ENCODE measurements around the gene ICE2. TPM values are rescaled to one million over a fixed set of nuclear protein-coding genes. Genes with fewer than 3 reads are reported as not detected.

ICE2 gene
- total and polyA plus RNA-seq, 2 of the 4 experiments (the other 2 are of a cell fraction): 14.7 to 21.1 TPM

DNA sequence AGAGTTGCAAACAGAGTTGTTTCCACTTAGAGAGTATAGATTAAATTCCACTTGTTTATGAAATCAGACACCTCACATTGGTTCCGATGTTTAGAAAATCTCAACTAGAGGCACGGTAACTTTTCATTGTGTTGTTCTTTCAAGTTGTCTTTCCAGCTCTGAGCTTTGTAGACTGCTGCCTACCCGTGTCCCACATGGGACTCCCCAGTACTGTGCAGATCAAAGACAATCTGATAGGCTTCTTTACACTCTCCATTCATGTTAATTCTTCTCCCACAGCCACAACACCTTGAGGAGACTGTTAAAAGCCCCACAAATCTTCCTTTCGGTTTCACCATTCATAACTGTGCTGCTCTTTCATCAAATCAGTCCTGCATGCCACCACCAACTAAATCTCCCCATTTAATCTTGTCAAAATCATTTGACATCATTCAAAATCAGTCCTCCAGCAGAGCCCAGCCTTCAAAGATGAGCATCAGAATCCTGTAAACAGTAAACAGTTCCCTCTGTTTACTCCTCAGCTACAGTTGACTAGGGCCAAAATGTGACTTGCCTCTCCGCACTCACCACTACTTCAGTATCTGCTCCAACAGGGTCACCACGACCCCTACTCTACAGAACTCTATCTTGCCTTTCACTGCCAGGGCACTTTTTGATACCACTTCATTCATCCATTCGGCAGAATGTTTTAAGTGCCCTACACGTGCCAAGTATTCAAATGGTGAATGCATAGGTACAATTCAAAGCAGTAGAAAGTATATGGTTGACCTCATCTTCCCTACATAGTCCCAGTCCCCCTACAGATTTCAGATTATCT, 89.5 kb downstream of the ICE2 start:
- peak overlapping the region; percentile 60 for H3K4me2 ChIP-seq (ENCODE audit: low read depth, low read length)
- no peak overlapping the region for H3K56ac ChIP-seq (ENCODE audit: extremely low read depth, insufficient read depth, low read length)
- peaks cover 25% of the 10 kb centered on the region for H3K9me1 ChIP-seq (ENCODE audit: insufficient read depth, low read length)
- no peak overlapping the region for H2BK120ac ChIP-seq (ENCODE audit: low read depth, low read length)
- peaks cover 17% of the 10 kb centered on the region for H3K36me3 ChIP-seq (ENCODE audit: control insufficient read depth, insufficient read depth, low read length)
- in situ Hi-C loops (cut with MboI; ENCODE audit: low sequenced_read_pairs) (no loop called here), dilution Hi-C loops (cut with HindIII; ENCODE audit: low sequenced_read_pairs, unreplicated experiment) (no loop called here), intact Hi-C loops (cut with micrococcal nuclease) (no loop called here)
- no peaks in the 10 kb centered on the region for H3K27me3 ChIP-seq (ENCODE audit: control insufficient read depth, insufficient read depth, low read length)
- CTCF ChIA-PET: no interaction called here
- DNase-seq (no peak), ATAC-seq (ENCODE audit: low read depth) (no peak)
- TF ChIP-seq, protein P1, sequence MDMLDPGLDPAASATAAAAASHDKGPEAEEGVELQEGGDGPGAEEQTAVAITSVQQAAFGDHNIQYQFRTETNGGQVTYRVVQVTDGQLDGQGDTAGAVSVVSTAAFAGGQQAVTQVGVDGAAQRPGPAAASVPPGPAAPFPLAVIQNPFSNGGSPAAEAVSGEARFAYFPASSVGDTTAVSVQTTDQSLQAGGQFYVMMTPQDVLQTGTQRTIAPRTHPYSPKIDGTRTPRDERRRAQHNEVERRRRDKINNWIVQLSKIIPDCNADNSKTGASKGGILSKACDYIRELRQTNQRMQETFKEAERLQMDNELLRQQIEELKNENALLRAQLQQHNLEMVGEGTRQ (IDR thresholded peaks at IDR 0.05; ENCODE audit: low read depth, low read length): no peak
- no peak for TF ChIP-seq BHLHE40 (IDR thresholded peaks at IDR 0.05; ENCODE audit: low read depth, low read length)
- 0 out of 2 replicates have a peak, but pooled peaks have one; percentile 15 for TF ChIP-seq CHD1 (IDR thresholded peaks at IDR 0.05; ENCODE audit: low read depth, low read length)
- TF ChIP-seq, protein P2, sequence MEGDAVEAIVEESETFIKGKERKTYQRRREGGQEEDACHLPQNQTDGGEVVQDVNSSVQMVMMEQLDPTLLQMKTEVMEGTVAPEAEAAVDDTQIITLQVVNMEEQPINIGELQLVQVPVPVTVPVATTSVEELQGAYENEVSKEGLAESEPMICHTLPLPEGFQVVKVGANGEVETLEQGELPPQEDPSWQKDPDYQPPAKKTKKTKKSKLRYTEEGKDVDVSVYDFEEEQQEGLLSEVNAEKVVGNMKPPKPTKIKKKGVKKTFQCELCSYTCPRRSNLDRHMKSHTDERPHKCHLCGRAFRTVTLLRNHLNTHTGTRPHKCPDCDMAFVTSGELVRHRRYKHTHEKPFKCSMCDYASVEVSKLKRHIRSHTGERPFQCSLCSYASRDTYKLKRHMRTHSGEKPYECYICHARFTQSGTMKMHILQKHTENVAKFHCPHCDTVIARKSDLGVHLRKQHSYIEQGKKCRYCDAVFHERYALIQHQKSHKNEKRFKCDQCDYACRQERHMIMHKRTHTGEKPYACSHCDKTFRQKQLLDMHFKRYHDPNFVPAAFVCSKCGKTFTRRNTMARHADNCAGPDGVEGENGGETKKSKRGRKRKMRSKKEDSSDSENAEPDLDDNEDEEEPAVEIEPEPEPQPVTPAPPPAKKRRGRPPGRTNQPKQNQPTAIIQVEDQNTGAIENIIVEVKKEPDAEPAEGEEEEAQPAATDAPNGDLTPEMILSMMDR (conservative IDR thresholded peaks at IDR 0.05; ENCODE audit: low read depth, low read length): no peak
- peaks cover 33% of the 10 kb centered on the region for H3K4me1 ChIP-seq (ENCODE audit: control insufficient read depth, insufficient read depth, low read length)
- H4K8ac ChIP-seq (ENCODE audit: low read depth in 2 of 2, low read length in 2 of 2): no peak overlapping the region
- H3K23ac ChIP-seq (ENCODE audit: low read depth, low read length): peak overlapping the region; percentile 41; the same call in 1 of the 2 replicates
- 0 out of 2 replicates have a peak overlapping the region, but pooled peaks have one; percentile 18 for H3K14ac ChIP-seq (replicated peaks; ENCODE audit: low read depth, low read length)
- no peak overlapping the region for H3K18ac ChIP-seq (ENCODE audit: low read depth, low read length)
- peak overlapping the region; percentile 84 for H2BK5ac ChIP-seq (ENCODE audit: low read depth, low read length, poor library complexity, severe bottlenecking)
- no peak overlapping the region for H2BK15ac ChIP-seq (ENCODE audit: low read depth, low read length)
- no peak overlapping the region for H2AFZ ChIP-seq (replicated peaks; ENCODE audit: low read length, poor library complexity)
- H4K5ac ChIP-seq (ENCODE audit: low read depth, low read length): no peak overlapping the region
- BruUV-seq (replicated peaks): no TSS peak
- peaks cover 4 to 55% of the 10 kb centered on the region in 2 experiments; a peak in 2 of 4 replicates for H3K79me1 ChIP-seq (ENCODE audit: low read depth in 1 of 2, low read length in 2 of 2)
- peaks cover 98% of the 10 kb centered on the region for H4K20me1 ChIP-seq (ENCODE audit: insufficient read depth, low read length)
- H2AK5ac ChIP-seq (ENCODE audit: low read depth, low read length): no peak overlapping the region
- no peak overlapping the region for H4K91ac ChIP-seq (ENCODE audit: insufficient read depth, low read depth, low read length)
- peak overlapping the region; percentile 27; the same call in 1 of the 2 replicates for H3K4ac ChIP-seq (ENCODE audit: low read depth, low read length)
- H2BK20ac ChIP-seq (ENCODE audit: low read depth, low read length): no peak overlapping the region
- 63% methylated on average over 5 of the region's 8 CpGs; no CpG with 5 or more reads in 1 of the 2 experiments for WGBS, 2 experiments (ENCODE audit: extremely low coverage in 2 of 2, insufficient read length in 1 of 2)
- H3K9me3 ChIP-seq (ENCODE audit: control insufficient read depth, insufficient read depth, low read length): no peaks in the 10 kb centered on the region
- H3K27ac ChIP-seq (ENCODE audit: insufficient read depth, low read length): peak overlapping the region; percentile 53; the same call in 1 of the 2 replicates
- H3K4me3 ChIP-seq (ENCODE audit: insufficient read depth, low read depth, low read length): no peak overlapping the region
- POLR2A ChIA-PET (ENCODE audit: unreplicated experiment): interaction anchor here (0.7 kb wide), 1 partner anchor 106 kb away, joined by 10 read pairs; no protein-coding TSS in a partner anchor
- H2AK9ac ChIP-seq (replicated peaks; ENCODE audit: low read depth, low read length, poor library complexity): no peak overlapping the region
- no peak overlapping the region; the same call in none of the 2 replicates for H3K9ac ChIP-seq (ENCODE audit: low read depth, low read length)

Measured in IMR-90 (cell line).